GM21619 (cell line): ENCODE data around the gene WDR5.

Experiments used
- ATAC-seq: cut with Tn5 transposase; IDR thresholded peaks from one replicate; pipeline ENCODE4 v1.9.1; 2021; ENCODE audit not compliant: unreplicated experiment

The WDR5 gene

DNA sequence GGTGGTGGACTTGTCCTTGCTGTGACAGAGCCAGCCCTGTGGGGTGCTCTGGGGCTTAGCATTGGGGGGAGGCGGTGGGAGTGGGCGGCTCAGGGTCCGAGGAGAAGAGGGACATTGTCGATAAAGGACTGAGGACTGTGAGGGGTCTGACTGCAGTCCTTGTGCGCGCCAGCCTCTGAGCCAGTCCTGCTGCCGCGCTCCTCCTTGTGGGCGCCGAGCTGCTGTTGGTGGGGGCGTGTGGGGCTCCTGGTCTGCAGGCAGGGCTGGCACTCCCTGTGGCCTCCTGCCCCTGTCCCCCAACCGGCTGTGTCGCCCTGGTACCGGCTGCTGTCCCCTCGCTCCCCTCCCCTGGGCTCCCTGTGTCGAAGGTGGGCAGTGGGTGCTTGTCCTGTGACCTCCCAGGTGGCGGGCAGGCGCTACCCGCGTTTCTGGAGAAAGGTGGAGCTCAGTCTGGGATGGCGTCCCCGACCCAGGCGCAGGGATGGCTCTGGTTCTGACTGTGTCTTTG, 21.6 kb downstream of the WDR5 start:
- no peak for ATAC-seq

GRCh38 chr9:134158242-134158641, 22.4 kb downstream of the WDR5 start:
- ATAC-seq: no peak

DNA sequence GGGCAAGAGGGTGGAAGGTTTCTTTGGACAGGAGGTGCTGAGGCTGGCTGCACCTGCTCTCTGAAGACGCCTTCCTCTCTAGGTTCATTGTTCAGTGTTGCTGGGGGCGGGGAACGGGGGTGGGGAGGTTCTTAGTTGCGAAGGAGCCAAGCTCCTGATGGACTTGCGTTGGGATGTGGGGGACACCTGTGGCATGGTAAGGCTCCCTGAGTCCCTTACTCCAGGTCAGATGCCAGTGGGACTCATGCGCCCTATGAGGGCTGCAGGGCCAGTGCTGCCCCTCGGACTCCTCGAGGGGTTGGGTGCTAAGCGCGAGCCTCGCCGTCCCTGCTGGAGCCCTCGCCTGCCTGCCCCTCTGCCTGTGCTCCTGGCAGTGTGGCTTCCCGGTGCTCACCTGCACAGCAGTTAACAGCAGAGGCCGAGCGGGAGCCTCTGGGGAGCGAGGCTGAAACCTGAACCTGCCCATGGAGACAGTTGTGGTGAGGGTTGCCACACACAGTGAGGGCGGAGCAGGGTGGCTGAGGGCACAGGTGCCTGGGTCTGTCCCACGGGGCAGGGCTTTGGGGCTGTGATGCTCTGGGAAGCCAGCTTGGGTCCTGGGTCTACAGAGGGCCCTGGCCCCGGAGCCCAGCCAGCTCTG, 23.0 kb downstream of the WDR5 start:
- no peak for ATAC-seq

DNA sequence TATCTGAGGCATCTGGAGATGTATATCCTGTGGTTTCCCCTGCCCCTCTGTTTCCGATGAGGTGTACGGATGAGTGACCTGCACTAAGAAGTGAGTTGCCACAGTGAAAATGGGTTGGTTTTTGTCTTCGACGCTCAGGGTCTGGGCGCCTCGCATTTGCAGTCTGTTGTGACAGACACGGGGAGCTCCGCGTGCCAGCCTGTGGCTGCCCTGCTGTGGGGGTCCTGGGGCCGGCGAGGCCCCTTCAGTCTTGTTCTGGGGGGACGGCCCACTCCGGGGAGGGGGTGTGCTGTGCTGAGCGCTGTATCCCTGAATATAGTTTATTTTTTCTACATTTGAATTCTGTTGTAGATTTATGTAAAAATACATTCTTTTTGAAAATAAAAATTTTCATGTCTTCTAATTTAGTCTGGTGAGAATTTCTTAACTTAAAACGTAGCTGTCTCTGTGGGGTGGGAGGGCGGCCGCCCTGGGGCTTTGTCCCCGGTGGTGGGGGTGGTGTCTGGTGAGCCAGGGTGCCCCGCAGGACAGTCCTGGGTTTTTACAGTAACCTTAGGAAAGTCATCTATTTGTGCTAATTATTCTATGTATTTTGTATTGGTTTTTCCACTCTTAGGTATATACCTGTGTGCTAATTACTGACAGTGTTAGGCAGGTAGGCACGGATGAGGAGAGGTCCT, 23.8 kb downstream of the WDR5 start:
- ATAC-seq: no peak

- ATAC-seq: no peak
Measured at GRCh38 chr9:134161647-134162046, 25.8 kb downstream of the WDR5 start.

GRCh38 chr9:134162212-134162775, 26.4 kb downstream of the WDR5 start:
- no peak for ATAC-seq

- no peak for ATAC-seq
Measured at GRCh38 chr9:134162926-134163370, 27.1 kb downstream of the WDR5 start.

- ATAC-seq: no peak
Measured at GRCh38 chr9:134163371-134164196, 27.7 kb downstream of the WDR5 start.

- ATAC-seq: no peak
Measured at GRCh38 chr9:134164879-134165278, 29.0 kb downstream of the WDR5 start.

DNA sequence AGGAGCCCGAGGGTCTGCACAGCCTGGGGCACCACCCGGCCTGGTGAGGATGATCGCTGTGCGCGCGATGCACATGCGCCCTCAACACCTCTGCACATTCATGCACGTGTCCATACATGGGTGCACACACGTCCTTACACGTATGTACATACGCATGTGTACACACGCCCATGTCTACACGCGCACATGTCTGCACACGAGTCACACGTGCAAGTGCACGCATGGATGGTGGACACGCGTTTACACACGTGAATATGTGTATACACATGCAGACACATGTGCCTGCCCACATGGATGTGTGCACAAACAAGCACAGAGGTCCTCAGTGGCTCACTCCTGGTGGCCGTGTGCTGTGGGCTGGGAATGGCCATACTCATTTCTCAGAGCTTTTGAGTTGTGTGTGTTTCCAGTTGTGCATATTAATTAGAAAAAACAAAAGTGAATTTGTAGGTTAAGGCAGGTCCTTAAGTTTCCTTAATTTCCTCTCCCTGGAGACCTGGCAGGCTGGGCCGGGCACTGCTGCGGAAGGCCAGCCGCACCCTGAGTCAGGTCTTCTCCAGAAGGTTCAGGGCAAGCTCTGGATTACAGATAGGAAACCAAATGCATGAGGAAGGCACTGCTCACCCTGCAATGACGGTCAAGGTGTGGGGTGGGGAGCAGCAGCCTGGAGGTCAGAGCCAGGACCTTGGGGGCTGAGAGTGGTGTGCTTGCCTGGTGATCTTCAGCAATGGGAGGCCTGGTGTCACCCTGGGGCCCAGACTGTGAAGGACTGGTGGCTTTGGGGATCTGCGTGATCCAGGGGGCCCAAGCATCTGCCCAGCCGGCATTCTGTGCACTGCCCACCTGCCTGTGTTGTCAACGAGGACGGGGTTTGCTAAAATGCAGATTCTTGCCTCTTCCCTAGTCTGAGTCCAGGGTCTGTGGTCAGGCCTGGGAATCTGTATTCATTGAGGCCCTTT, 29.8 kb downstream of the WDR5 start:
- no peak for ATAC-seq

- ATAC-seq: no peak
Measured at GRCh38 chr9:134166374-134166773, 30.5 kb downstream of the WDR5 start.

DNA sequence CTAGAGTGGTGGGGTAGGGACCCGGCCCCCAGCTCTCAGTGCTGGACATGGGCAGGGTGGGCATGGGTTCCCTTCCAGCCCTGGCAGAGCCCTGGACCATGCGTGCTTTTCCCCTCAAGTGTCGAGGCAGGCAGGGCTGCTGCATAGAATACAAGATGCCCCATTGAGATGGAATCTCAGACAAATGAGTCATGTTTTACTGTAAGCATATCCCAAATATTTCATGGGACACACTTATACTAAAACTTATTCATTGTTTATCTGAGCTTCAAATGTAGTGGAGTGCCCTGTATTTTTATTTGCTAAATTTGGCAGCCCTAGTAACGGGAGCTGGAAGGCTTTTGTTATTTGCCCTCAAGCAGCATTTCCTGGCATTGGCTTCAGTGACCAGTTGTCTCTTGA, 31.6 kb downstream of the WDR5 start:
- ATAC-seq: no peak

GRCh38 chr9:134168757-134169550, 33.1 kb downstream of the WDR5 start:
- no peak for ATAC-seq

DNA sequence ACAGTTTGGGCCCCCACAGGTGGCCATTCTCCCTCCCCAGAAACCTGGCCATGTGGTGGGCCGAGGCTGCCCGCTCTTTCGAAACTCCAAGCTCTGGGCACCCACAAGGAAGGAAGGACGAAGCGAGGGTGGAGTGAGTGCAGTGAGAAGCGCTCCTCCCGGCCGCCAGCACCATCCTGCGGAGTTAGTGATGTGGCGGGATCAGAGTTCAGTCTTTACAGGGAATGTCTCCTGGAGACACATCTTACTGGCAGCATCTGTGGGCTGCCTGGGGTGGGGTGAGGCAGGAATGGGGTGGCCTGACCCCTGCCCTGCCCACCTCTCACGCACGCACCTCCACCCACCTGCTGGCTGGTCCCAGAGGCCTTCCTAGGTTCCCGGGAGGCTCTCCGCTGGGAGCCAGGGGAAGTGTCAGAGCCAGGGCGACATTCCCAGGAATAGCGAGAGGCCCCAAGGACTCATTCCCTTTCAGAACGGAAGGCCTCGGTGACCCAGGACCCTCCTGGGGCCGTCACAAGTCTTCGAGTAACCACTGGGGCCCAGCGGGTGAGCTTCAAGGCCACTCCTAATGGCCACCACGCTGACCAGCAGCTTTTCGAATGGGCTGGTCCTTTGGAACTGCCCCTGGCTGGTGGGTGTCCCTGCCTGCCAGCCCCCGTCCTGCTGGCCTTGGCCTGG, 34.0 kb downstream of the WDR5 start:
- no peak for ATAC-seq

GRCh38 chr9:134170532-134171315, 34.8 kb downstream of the WDR5 start:
- no peak for ATAC-seq

DNA sequence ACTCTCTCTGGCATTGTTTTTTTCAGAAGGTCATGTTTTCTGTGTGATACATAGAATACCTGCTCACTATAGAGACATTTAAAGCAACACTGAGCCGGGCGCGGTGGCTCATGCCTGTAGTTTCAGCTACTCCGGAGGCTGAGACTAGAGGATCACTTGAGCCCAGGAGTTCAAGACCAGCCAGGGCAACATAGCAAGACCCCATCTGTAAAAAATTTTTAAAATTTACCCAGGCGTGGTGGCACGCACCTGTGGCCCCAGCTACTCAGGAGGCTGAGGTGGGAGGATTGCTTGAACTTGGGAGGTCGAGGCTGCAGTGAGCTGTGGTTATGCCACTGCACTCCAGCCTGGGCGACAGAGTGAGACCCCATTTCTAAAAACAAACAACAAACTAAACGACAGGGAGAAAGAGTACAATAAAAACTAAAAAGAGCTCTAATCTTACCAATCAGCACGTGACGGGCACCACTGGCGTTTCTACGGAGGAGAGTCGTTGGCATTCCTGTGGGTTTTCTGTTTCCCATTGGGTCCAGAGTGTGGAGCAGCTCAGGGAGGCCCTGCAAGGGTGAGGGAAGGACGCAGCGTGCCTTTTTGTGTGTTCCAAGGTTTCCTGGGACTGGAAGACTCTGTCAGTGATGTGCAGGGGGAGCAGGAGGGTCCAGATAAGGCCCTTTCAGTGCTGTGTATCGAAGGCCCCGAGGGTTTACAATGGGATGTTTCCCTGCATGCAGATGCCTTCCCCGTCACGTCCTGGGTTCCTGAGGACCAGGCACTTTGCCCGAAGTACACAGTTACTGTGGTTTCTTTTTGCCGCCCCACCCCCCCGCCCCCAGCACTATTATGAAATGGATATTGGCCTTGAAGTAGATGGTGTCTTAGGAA, 35.7 kb downstream of the WDR5 start:
- no peak for ATAC-seq
